Daoy (cell line): ENCODE results near the gene BEX3. TPM values are rescaled to one million over a fixed set of nuclear protein-coding genes. Genes with fewer than 3 reads are reported as not detected.
A peak's percentile ranks its signal among the peaks of the same experiment; 100 is the strongest.
"Not testable (repeated sequence)": the region's sequence is repeated elsewhere in the genome, so short reads cannot be mapped to it uniquely, and the experiment has no call there.

Experiments used
- DNase-seq: peaks from one replicate; pipeline ENCODE4 v3.0.0-alpha.2; 2015; ENCODE audit warnings: low read depth
- total RNA-seq: library from RNA; depleted of rRNA; stranded (reverse); fragments of >200 nt; shearing (Covaris generic); gene quantifications from 2 replicates; pipeline ENCODE4 v1.2.3, GENCODE V29; 2014; rRNA removed

The BEX3 gene
- 115 and 171 TPM in 2 replicates for total RNA-seq

DNA sequence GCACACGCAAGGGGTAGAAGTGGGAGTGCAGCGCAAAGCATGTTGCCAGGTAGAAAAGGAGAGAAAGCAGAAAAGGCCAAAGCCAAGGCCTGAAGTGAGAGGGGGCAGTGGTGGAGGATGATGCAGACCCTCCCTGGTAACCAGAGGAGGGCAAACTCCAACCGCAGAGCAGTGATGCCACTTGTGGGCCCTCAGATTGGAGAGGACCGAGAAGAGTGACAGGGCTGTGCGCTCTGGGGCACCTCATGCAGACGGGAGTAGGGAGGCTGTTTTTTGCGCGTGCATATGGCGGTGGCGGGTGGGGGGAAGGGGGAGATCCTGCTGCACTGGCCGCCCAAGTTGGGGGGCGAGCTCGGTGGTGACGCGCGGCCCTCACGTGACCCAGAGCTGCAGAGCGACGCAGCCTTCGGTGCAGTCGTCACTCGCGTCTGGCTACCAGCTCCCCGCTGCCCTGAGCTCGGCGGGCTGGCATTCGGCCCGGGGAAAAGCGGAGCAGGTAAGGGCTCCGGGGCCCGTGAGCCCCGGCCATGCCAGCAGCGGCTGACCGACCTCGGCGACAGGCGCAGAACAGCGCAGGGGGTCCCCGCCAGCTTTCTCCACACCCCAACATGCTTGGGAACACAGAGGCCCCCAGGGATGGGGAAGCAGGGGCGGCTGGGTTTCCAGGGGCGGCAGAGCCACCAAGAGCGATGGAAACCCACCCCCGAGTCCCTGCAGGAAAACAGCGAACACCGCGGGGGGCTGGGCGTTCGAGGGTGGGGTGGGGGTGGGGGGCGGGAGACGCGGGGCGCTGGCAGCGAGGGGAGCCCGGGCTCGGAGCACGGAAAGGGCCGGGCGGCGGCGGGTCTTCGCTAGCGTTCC, at the start of gene BEX3:
Gene BEX3, plus strand, starts transcription at position 421 of the 861 bp plus-strand sequence. CDS start 984 bp downstream, outside the sequence.
- DNase-seq, result peak; percentile 52

DNA sequence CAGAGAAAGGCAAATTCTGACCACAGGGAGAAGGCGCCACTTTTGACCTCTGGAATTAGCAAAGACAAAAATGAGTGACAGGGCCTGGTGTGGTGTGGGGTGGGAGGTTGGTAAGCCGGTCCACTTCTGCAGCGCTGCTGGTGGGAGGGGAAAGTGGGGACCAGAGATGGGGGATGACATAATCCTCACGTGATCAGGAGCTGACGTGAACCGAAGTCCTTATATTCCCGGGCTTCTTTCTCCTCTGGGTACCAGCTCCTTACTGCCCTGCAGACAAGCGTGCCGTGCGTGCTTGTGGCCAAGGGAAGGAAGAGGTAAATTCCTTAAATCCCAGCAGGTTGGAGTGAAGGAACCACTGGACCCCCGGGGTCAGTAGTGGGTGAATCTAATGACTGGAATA, 46.3 kb upstream of the BEX3 start, which contains the start of gene TCEAL7:
Gene TCEAL7, plus strand, starts transcription at position 249 of the 400 bp plus-strand sequence. CDS start 1,165 bp downstream, outside the sequence.
- DNase-seq, result no peak

DNA sequence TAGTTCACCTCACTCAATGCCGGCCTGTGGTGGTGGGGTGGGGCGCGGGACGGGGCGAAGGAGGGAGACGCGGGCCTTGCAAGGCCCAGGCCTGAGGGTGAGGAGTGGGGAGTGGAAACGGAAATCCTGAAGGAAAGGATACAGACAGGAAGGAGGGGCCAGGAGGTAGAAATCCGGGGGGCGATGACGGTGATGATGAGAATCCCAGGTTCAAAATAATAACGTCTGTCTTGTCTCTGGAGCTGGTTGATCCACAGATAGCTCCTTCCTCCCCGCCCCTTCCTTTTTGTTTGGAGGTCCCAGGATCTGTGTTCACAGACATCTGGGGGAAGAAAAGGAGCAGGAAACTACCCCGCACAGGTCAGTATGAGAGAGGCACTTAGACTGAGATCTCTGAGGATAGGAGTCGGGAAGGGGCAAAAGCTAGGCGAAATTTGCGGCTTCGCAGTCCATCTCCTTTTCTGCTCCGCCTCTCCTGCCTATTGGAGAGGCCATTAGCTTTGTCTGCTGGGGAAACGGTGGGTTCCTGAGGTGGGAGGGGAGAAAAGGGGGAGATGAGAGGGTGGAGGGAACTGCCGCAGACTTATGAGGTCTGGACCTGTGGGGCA, 45.6 kb upstream of the BEX3 start:
- no peak for DNase-seq

DNA sequence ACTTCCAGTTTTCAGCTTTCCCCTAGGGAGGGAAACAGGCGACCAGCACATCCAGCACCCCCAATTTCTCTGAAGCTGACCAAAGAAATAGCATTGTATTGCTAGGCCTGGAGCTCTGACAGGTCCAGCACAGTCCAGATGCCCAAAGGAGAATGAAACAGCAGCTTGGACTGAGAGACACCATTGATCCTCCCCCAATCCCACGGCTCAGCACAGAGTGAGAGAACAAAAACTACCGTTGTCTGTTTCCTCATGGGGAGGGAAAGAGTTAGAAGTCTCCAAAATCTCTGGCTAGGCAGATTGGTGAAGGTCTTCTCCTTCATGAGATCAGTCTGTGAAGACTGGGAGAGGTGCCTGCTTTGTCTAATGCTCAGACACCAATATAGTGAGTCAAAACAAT, 37.7 kb upstream of the BEX3 start:
- DNase-seq, result no peak

DNA sequence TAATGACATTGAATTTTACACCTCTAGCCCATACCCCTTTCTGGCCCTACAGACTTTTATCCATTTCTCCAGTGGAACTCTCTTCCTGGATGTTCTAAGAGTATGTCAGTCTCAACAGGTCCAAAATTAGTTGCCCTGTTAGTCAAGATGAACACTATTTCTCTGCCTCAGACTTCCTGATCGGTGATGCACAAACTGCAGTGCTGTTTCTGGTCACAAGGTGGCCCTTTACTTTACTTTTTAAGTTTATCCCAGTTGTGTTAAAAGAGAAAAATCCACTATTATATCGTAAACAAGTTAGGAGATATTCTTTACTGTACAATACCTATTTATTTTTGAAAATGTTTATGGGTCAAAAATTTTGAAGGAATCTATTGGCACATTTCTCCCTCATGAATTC, 33.2 kb upstream of the BEX3 start:
- DNase-seq, result peak; percentile 12

DNA sequence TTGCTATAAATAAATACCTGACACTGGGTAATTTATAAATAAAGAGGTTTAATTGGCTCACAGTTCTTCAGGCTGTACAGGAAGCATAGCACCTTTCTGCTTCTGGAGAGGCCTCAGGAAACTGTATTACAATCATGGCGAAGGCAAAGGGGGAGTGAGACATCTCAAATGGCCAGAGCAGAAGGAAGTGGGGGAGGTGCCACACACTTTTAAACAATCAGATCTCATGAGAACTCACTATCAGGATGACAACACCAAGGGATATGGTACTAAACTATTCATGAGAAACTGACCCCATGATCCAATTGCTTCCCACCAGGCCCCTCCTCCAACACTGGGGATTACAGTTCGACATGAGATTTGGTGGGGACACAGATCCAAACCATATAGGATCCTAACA, 31.7 kb upstream of the BEX3 start:
- no peak for DNase-seq

DNA sequence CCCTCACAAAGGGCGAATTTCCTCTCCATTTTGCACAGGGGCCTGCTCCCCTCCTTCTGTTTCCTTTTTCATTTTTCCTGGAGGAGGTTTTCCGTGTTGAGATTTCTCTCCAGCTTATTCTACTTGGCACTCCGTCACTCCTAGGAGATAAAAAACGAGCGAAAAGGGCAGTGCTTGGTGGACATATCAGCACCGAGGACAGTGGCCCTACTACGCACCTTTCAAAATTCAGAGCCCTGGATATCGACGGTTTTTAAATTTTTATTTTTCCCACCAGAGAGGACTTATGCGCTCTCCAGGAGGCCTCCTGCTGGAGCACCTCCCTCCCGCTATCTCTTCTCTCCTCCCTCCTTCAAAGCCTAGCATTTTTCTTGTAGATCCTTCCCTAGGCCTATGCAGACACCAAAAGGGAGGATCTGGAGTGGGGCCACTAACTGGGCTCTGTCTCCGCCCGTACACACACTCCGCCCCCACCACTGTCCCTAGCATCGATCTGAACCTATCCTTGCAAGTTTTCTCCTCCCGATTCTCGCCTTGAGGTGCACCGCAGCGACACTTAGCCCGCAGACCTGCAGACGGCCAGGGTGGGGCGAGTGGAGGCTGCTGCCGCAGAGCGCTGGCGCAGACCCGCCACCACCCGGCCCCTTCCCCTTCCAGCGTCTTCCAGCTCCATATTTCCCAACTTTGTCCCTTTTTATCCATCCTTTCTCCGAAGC, 28.5 kb upstream of the BEX3 start:
- DNase-seq, result no peak

DNA sequence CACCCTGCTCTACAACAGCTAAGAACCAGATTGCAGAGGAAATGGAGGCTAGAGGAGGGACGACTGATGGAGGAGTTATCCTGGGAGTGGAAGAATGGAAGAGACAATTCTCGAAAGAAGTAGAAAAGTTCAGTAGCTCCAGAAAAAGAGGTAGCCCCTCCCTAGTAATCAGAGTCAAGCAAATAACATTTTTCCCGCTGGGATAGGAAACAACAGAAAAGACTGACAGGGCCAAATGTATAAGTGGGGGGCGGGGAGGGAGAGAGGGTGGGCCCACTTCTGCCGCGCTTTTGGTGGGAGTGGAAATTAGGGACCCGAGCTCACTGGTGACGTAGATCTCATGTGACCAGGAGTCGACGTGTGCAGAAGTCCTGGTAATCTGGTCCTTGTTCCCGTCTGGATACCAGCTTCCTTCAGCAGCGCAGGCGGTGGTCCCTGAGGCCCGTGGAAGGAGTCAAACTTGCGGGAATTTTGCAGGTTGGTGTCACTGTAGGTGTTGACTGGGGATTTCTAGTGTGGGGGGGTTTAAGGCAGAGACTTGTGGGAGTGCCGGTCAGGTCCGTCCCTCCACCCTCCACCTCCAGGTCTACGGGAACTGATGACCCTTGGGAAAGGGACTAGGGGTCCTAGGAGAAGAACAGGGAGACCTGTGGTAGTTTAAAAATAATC, 20.1 kb upstream of the BEX3 start, which contains the start of gene TCEAL9:
Gene TCEAL9, plus strand, starts transcription at position 377 of the 669 bp plus-strand sequence. CDS start 1,179 bp downstream, outside the sequence.
- DNase-seq, result peak; percentile 71

DNA sequence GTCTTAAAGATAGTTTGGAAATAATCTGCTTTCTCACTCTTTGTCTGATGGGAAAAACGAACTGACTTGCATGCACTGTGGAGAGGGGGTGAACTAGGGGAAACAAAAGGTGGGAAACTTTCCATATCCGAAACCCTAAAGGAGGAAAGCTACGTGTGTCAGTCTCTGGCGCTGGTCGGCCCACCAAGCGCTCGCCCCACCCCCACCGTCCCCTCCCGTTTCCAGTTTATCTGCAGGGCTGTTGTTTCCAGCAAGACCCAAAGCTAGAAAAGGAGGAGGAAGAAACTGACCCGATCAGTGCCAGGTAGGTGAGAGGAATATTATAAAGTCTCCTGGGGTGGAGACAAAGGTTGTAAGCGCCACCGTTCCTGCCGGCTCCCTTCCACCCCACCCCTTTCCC, 19.5 kb upstream of the BEX3 start:
- DNase-seq, result no peak

DNA sequence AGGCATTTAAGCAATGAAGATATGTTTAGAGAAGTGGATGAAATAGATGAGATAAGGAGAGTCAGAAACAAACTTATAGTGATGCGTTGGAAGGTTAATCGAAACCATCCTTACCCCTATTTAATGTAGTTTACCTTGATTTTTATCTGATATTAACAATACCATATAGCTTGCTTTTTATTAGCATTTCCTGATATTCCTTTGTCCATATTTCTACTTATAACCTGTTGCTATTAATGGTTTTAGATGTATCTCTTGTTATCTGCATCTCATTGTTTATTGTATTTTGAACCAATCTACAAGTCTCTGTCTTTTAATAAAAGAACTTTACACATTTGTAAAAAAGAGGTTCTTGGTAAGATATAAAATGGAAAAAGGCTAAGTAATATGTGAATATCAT, 18.5 kb upstream of the BEX3 start:
- no peak for DNase-seq

DNA sequence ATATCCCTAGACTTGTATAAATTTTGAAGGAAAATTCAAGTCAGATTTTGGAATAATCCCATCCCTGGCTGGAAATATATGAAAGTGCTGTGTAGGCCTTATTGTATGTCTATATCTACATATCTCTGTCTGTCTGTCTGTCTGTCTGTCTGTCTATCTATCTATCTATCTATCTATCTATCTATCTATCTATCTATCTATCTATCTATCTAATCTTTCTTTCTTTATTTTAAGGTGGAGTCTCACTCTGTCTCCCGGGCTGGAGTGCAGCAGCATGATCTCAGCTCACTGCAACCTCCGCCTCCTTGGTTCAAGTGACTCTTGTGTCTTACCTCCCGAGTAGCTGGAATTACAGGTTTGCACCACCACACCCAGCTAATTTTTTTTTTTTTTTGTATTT, 16.7 kb upstream of the BEX3 start:
- not testable (repeated sequence) for DNase-seq

DNA sequence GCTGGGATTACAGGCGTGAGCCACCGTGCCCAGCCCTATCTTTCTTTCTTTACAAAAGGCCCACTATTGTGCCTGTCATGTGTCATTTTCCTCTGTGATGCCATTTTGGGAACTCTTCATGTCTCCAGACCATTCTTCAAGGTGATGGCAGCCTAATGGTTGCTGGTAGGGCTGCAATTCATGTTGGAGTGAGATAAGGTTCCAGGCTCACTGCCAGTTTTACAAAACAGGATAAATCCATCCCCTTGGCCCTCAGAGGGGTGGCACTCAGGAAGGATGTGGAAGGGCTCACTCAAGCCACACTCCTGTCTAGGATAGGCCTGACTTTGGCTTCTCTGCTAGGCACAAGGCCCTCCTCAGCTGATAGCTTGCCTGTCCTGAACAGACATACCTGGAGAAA, 16.2 kb upstream of the BEX3 start:
- DNase-seq, result no peak

DNA sequence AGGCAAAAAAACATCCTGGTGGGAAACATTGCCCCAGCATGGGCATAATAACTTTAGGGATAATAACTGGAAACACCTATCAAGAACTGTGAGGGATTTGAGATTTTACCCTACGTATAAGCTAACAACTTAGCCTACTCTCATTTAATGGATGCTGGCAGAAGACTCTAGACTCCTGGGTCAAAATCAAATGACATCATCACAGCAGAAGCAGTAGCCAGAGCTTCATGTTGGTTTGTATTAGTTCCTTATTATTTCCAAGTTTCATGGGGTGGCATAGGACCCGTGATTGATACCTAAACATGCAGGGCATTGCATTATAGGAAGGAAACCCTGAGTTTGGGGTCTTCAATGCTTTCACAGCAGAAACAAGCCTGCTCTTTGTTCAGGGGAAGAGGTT, 15.4 kb upstream of the BEX3 start:
- no peak for DNase-seq

DNA sequence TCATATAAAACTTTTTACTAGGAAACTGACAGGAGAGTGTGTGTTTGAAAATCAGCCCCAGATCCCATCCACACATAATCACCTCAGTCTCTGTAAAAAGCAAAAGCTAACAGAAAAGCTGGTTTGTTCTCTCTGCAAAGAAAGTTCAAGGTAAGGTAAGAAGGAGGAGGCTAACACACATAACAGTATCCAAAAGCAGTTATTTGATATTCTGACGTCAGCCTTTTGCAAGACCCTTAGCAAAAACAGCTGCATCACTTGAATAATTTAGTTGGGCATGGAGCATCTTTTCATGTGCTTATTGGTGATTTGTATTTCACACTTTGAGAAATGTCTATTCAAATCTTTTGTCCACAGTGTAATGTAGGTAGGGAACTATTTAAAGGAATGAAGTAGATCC, 14.5 kb upstream of the BEX3 start:
- no peak for DNase-seq

DNA sequence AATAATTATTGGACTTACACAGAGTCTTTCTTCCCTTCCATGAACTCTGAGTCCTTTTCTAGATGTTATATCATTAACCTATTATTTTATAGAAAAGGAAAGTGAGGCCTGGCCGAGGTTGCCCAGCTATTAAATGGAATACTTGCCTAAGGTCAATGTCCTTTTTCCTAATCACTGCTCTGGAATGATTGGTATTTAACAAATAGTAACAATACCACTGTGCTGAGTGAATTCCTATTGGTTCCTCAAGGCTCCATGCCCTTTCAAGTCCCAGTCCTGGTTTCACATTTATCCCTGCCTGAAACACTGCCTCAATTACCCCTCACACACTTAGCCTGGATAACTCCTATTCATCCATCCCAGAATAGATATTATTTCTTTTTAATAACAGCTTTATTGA, 13.9 kb upstream of the BEX3 start:
- DNase-seq, result no peak

DNA sequence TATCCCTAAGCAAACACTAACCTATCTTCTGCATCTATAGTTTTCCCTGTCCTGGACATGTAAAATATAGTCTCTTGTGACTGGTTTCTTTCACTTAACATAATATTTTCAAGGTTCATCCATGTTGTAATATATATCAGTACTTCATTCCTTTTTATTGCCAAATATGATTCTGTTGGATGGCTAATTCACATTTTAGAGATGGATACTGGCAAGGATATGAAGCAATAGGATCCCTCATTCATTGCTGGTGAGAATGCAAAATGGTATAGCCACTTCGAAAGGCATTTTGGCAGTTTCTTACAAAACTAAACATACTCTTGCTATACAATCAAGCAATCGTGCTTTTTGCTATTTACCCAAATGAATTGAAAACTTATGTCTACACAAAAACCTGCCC, 13.3 kb upstream of the BEX3 start:
- no peak for DNase-seq

DNA sequence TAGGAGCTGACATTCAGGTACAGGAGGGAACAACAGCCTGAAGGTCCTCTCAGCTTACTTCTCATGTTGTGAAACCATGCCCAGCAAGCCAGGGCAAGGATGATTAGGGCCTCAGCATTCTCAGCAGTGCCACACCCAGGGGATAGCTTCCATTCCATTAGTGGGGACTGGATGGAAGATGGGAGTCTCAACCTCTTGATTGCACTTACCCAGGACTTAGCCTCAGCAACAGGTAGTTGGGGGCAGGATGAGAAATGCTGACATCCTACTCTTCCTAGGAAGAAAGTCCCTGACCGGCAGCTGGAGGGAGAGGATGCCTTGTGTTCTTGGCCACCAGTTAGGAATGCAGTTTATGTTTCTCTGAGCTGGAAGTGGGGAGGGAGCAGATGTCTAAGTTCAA, 8.8 kb upstream of the BEX3 start:
- DNase-seq, result no peak

DNA sequence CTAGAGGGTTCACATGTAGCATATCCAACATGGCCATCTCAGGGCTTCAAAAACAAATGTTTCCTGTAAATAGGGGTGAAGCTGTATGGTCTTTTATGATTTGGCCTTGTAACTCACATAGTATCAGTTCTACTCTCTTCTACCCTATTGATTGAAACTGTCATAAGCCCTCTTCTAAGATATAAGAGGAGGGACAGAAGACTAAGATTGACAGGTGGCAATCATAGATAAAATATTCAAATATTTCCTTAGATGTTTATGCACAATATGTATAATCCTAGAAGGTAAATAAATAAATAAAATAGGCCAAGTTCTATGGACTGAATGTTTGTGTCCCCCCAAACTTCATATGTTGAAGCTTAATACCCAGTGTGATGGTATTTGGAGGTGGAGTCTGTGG, 6.9 kb upstream of the BEX3 start:
- DNase-seq, result no peak

DNA sequence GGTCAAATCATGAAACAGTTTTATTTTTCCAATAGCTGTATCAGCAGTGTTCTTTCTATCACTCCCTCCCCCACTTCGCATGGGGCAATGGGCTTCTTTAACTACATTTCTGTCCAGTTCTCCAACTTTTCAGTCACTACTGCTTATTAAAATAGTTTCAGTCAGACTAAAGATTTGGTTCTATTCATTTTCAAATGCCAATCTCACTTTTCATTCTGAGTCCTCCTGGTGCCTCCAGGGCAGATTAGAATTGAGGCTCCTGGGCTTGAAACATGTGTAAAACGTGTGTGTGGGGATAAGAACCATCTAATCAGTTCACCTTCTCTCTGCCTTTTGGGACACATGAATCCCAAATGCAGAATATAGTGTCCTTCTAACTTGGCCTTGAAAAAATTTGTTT, 3.5 kb upstream of the BEX3 start:
- DNase-seq, result no peak

DNA sequence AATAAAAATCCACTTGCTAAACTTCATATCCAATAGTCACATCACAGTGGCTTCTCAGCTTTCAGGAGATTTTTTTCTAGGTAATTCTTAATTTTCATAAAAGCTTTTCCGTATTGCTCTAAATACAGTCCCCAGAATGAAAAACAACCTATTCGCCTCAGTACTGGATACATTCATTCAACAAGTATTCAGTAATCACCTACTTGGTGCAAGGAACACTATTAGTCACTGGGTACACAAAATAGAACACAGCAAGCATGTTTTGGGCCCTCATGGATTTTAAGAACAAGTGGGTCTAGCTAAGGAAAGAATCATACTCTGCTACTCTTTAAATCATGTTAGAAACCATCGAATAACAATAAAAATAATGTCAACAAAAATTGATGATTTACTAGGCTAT, 2.8 kb upstream of the BEX3 start:
- DNase-seq, result no peak

DNA sequence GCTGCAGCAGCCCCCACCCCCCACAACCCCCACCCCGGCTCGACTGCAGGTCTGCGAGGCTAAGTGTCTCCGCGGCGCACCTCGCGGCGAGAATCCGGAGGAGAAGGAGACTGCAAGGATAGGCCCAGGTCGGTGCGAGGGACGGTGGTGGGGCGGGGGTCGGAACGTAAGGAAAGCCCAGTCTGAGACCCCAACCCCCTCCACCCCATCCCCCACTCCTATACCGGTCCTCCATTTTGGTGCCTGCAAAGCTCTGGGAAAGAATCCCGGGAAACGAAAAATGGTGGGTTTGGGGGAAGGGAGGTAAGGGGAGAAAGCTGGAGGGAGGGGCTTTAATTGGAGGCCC, 614 bp downstream of the BEX3 start:
- DNase-seq, result no peak

DNA sequence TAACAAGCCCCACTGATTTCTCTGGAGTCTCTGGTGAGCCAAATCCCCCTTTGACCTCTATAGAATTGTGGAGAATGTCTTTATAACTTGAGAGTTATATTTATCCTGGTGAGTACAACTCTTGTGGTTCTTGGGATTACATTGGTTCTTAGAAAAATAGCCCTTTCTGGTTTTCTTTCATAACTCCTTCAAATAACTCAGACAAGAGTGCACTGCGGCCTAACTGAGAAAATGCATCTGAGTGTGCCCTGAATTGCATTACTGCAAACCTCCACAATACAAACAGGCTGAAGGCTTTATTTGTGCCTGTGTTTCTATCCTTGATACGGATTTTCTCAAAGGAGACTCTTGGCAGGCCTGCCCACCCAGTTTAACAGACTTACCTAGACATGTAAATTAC, 2.7 kb downstream of the BEX3 start:
- DNase-seq, result no peak
